ENCODE results near the gene ADGRL2. TPM values are rescaled to one million over a fixed set of nuclear protein-coding genes. Genes with fewer than 3 reads are reported as not detected.

ADGRL2 gene
- total RNA-seq, 4 donors from 2014 or later = 6.1 to 48.7 (median 16.2) TPM

GRCh38 chr1:81873946-81874345, 73.2 kb downstream of the ADGRL2 start:
- no peaks in the 10 kb centered on the region for H3K9me3 ChIP-seq
- peaks cover 0 to 6% (median 0%) of the 10 kb centered on the region in 4 donors for H3K4me1 ChIP-seq
- H3K27me3 ChIP-seq = no peaks in the 10 kb centered on the region
- TF ChIP-seq POLR2A (IDR thresholded peaks at IDR 0.05) (no peak), CTCF (IDR thresholded peaks at IDR 0.05) (no peak)
- DNase-seq = no peak
- no peak overlapping the region for H3K27ac ChIP-seq
- no peaks in the 10 kb centered on the region for H3K36me3 ChIP-seq
- no peak overlapping the region for H3K4me3 ChIP-seq

GRCh38 chr1:81874461-81874860, 73.7 kb downstream of the ADGRL2 start:
- Histone ChIP-seq H3K27me3 (no peaks in the 10 kb centered on the region), H3K4me3 (no peak overlapping the region), H3K4me1 (peaks cover 0 to 6% (median 0%) of the 10 kb centered on the region in 4 donors), H3K9me3 (no peaks in the 10 kb centered on the region), H3K36me3 (no peaks in the 10 kb centered on the region), H3K27ac (no peak overlapping the region)
- TF ChIP-seq POLR2A (IDR thresholded peaks at IDR 0.05) (no peak), CTCF (IDR thresholded peaks at IDR 0.05) (no peak)
- DNase-seq = no peak

DNA sequence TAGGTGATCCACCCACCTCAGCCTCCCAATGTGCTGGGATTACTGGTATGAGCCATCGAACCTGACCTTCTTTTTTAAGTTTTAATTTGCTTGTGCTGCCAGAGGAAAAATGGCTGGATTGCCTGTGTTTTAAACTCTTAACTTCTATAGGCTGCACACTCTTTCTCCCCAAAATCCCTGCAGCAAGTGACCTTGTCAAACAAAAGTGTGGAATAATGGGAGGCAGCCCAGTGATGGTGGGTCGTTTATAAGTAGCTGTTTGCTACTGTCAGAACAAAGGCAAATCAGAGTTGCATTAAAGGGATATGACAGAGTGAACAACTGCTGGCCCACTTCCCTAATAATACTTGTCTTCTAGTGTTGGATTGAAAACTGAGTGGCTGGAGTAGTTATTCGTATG, 74.2 kb downstream of the ADGRL2 start:
- Histone ChIP-seq H3K27ac (no peak overlapping the region), H3K4me1 (peaks cover 0 to 6% (median 0%) of the 10 kb centered on the region in 4 donors), H3K4me3 (no peak overlapping the region), H3K9me3 (no peaks in the 10 kb centered on the region), H3K36me3 (no peaks in the 10 kb centered on the region), H3K27me3 (no peaks in the 10 kb centered on the region)
- TF ChIP-seq CTCF (IDR thresholded peaks at IDR 0.05) = no peak
- no peak for TF ChIP-seq POLR2A (IDR thresholded peaks at IDR 0.05)
- no peak for DNase-seq

GRCh38 chr1:81876901-81877733, 76.4 kb downstream of the ADGRL2 start:
- H3K27me3 ChIP-seq = no peaks in the 10 kb centered on the region
- H3K4me3 ChIP-seq = no peak overlapping the region
- peaks cover 0 to 6% (median 0%) of the 10 kb centered on the region in 4 donors for H3K4me1 ChIP-seq
- no peaks in the 10 kb centered on the region for H3K9me3 ChIP-seq
- H3K36me3 ChIP-seq = no peaks in the 10 kb centered on the region
- no peak overlapping the region for H3K27ac ChIP-seq
- no peak for DNase-seq
- TF ChIP-seq POLR2A (IDR thresholded peaks at IDR 0.05) (no peak), CTCF (IDR thresholded peaks at IDR 0.05) (no peak)

GRCh38 chr1:81877940-81878339, 77.2 kb downstream of the ADGRL2 start:
- no peak for DNase-seq
- H3K36me3 ChIP-seq = no peaks in the 10 kb centered on the region
- TF ChIP-seq CTCF (IDR thresholded peaks at IDR 0.05) = no peak
- no peak for TF ChIP-seq POLR2A (IDR thresholded peaks at IDR 0.05)
- H3K27me3 ChIP-seq = no peaks in the 10 kb centered on the region
- H3K4me3 ChIP-seq = no peak overlapping the region
- no peaks in the 10 kb centered on the region for H3K9me3 ChIP-seq
- peaks cover 0 to 6% (median 0%) of the 10 kb centered on the region in 4 donors for H3K4me1 ChIP-seq
- no peak overlapping the region for H3K27ac ChIP-seq
